HepG2 (cell line): ENCODE results near the gene AUH. TPM values are rescaled to one million over a fixed set of nuclear protein-coding genes. Genes with fewer than 3 reads are reported as not detected.
A peak's percentile ranks its signal among the peaks of the same experiment; 100 is the strongest.

Source experiments
- ATAC-seq: fragments of 200-7000 bp; cut with Tn5 transposase; 3 replicates; pipeline ENCODE4 v1.9.1; 2020; ENCODE audit warnings: mild to moderate bottlenecking, moderate library complexity
- BruUV-seq: library from RNA; stranded (reverse); fragments of 400-500 nt; replicated peaks from 2 replicates; lab custom pipeline; 2021; lab: Mats Ljungman, UMichigan
- CTCF ChIA-PET: fragments of 300-600 bp; formaldehyde crosslinking; extraction: SDS; loops from one replicate; lab custom pipeline; 2021; ENCODE audit warnings: low total read pairs, inconsistent platforms, low intra/inter-chr PET ratio; lab: Yijun Ruan, JAX
- POLR2A ChIA-PET: fragments of 350-600 bp; sonication (Branson Sonifier 250); formaldehyde crosslinking; loops from one replicate; lab custom pipeline; 2020; ENCODE audit warnings: antibody characterized with exemption, inconsistent platforms; lab: Yijun Ruan, JAX
- DNase-seq: peaks from one replicate; pipeline ENCODE4 v3.0.0-alpha.2; 2015; ENCODE audit warnings: low spot score
- FAIRE-seq: peaks from 3 replicates; lab custom pipeline; 2011; peaks lifted over from hg19 to GRCh38; lab: Jason Lieb, UNC
- H2AFZ ChIP-seq: one replicate; pipeline ENCODE4 v1.6.1; 2011; ENCODE audit warnings: low read length, inconsistent platforms
- H3K27ac ChIP-seq: fragments of 300-600 bp; 3 replicates; pipeline ENCODE4 v1.8.0; 2011; ENCODE audit warnings: mixed run types, mild to moderate bottlenecking, mixed read lengths, low read length, inconsistent platforms; ENCODE audit not compliant: insufficient read depth; ENCODE audit errors: extremely low read length
- H3K27me3 ChIP-seq, 2 experiments: fragments of 200-600 bp in 1 of 2; 2 replicates in 1 of 2; 3 replicates in 1 of 2; pipeline versions ENCODE4 v1.6.0 to v1.8.0; 2011; ENCODE audit warnings: low read length in 2 of 2, mild to moderate bottlenecking in 2 of 2, moderate library complexity in 2 of 2, inconsistent platforms in 1 of 2; ENCODE audit not compliant: insufficient read depth in 2 of 2, control insufficient read depth in 1 of 2
- H3K36me3 ChIP-seq, 2 experiments: fragments of 200-600 bp in 1 of 2; replicated peaks in 1 of 2; 2 replicates in 1 of 2; 3 replicates in 1 of 2; pipeline versions ENCODE4 v1.5.1 to v1.8.0; 2011; ENCODE audit warnings: low read length in 2 of 2, inconsistent platforms in 1 of 2; ENCODE audit not compliant: insufficient read depth in 2 of 2, control insufficient read depth in 1 of 2
- H3K4me1 ChIP-seq: 2 replicates; pipeline ENCODE4 v1.5.1; 2012; ENCODE audit warnings: low read length, inconsistent platforms; ENCODE audit not compliant: insufficient read depth
- H3K4me2 ChIP-seq: 2 replicates; pipeline ENCODE4 v1.6.0; 2011; ENCODE audit warnings: low read depth, low read length, inconsistent platforms
- H3K4me3 ChIP-seq, 3 experiments: fragments of 200-600 bp in 1 of 3; sonication (generic), shearing (Covaris generic) in 1 of 3; replicated peaks in 1 of 3; 2 replicates each; pipeline ENCODE4 v1.5.1; 2011 to 2016; ENCODE audit warnings: low read length in 3 of 3, inconsistent platforms in 2 of 3, low read depth in 2 of 3, mild to moderate bottlenecking in 2 of 3, control low read depth in 1 of 3, mixed read lengths in 1 of 3; ENCODE audit not compliant: insufficient read depth in 1 of 3
- H3K79me2 ChIP-seq: one replicate; pipeline ENCODE4 v1.6.1; 2011; ENCODE audit warnings: low read length, inconsistent platforms; ENCODE audit not compliant: insufficient read depth
- H3K9ac ChIP-seq: 2 replicates; pipeline ENCODE4 v1.6.0; 2011; ENCODE audit warnings: mild to moderate bottlenecking, low read depth, low read length, inconsistent platforms; ENCODE audit not compliant: insufficient read depth
- H3K9me3 ChIP-seq: 2 replicates; pipeline ENCODE4 v1.5.1; 2012; ENCODE audit warnings: mild to moderate bottlenecking, low read length
- H4K20me1 ChIP-seq: 2 replicates; pipeline ENCODE4 v1.6.0; 2011; ENCODE audit warnings: inconsistent platforms, mild to moderate bottlenecking, low read length, moderate library complexity; ENCODE audit not compliant: insufficient read depth
- ATF7 ChIP-seq, 2 experiments: fragments of 450-650 bp in 1 of 2; sonication (generic) in 1 of 2; formaldehyde crosslinking in 1 of 2; IDR thresholded peaks; 2 replicates each; pipeline versions ENCODE4 v1.4.0 to v1.6.1; 2016 to 2020; ENCODE audit warnings: antibody characterized with exemption in 1 of 2, mild to moderate bottlenecking in 1 of 2, missing genetic modification reagents in 1 of 2
- CREB1 ChIP-seq, 2 experiments: fragments of 450-650 bp in 1 of 2; IDR thresholded peaks; 2 replicates each; pipeline ENCODE4 v1.6.1; 2016 to 2017; ENCODE audit warnings: control low read depth in 1 of 2, mild to moderate bottlenecking in 1 of 2, missing compliant biosample characterization in 1 of 2, missing genetic modification characterization in 1 of 2
- SMAD9 ChIP-seq: sonication (generic); formaldehyde crosslinking; IDR thresholded peaks from 2 replicates; pipeline ENCODE4 v1.5.1; 2020; ENCODE audit warnings: mild to moderate bottlenecking, missing genetic modification reagents
- TARDBP ChIP-seq: sonication (generic); formaldehyde crosslinking; IDR thresholded peaks from 2 replicates; pipeline ENCODE4 v1.8.0; 2022; ENCODE audit warnings: mild to moderate bottlenecking, missing genetic modification reagents
- ZBTB34 ChIP-seq: sonication (generic); formaldehyde crosslinking; IDR thresholded peaks from 2 replicates; pipeline ENCODE4 v1.8.0; 2022; ENCODE audit warnings: mild to moderate bottlenecking, missing genetic modification reagents
- ZNF564 ChIP-seq: sonication (generic); formaldehyde crosslinking; IDR thresholded peaks from 2 replicates; pipeline ENCODE4 v1.8.1; 2023; ENCODE audit warnings: mild to moderate bottlenecking, missing genetic modification reagents
- ZNF619 ChIP-seq: sonication (generic); formaldehyde crosslinking; IDR thresholded peaks from 2 replicates; pipeline ENCODE4 v1.4.0; 2020; ENCODE audit warnings: mild to moderate bottlenecking, missing genetic modification reagents
- ZNF687 ChIP-seq: sonication (generic); formaldehyde crosslinking; IDR thresholded peaks from 2 replicates; pipeline ENCODE4 v1.5.1; 2020; ENCODE audit warnings: mild to moderate bottlenecking, missing genetic modification reagents, moderate library complexity
- ZNF691 ChIP-seq: sonication (generic); formaldehyde crosslinking; IDR thresholded peaks from 2 replicates; pipeline ENCODE4 v1.4.0; 2020; ENCODE audit warnings: missing genetic modification reagents, low read depth, mild to moderate bottlenecking, borderline replicate concordance
- ZNF703 ChIP-seq: sonication (generic); formaldehyde crosslinking; IDR thresholded peaks from 2 replicates; pipeline ENCODE4 v1.5.1; 2020; ENCODE audit warnings: missing genetic modification reagents, mild to moderate bottlenecking, moderate library complexity, borderline replicate concordance
- WGBS: methylation state at CpG from one replicate; pipeline ENCODE4 v1.1.6; 2017; ENCODE audit warnings: low lambda C conversion rate; 5-methylcytosine and 5-hydroxymethylcytosine counted together
- in situ Hi-C: cut with HindIII; loops from 2 replicates; pipeline ENCODE4 v1.10.0; 2017; ENCODE audit warnings: low pct_unique_long_range_greater_than_20kb; ENCODE audit not compliant: extremely low pct_ligation_motif_present
- intact Hi-C: fragments of 100-400 bp; cut with micrococcal nuclease; formaldehyde crosslinking; loops from one replicate; pipeline ENCODE4 v1.10.0; 2022; ENCODE audit not compliant: unreplicated experiment
- polyA plus RNA-seq, 8 experiments: library from polyadenylated mRNA; depleted of rRNA in 3 of 8; stranded (reverse) in 7 of 8; unstranded in 1 of 8; fragments of >200 nt; fragmentation: Illumina TruSeq in 4 of 8; extraction: Trizol in 4 of 8; gene quantifications; 2 replicates each; pipeline versions ENCODE4 v1.2.1 to v1.2.3, GENCODE V29; 2011 to 2016; ENCODE audit warnings: low read depth in 4 of 8, missing spikeins in 1 of 8, mixed read lengths in 1 of 8; ENCODE audit not compliant: insufficient read depth in 1 of 8
- total RNA-seq, 5 experiments: library from RNA; depleted of rRNA; stranded (reverse); fragments of >200 nt; fragmentation: Illumina TruSeq; extraction: Trizol; gene quantifications; 2 replicates each; pipeline ENCODE4 v1.2.3, GENCODE V29; 2016; ENCODE audit warnings: low read depth in 1 of 5

The AUH gene
- total and polyA plus RNA-seq, 2 of the 13 experiments (the other 11 are each of a cell fraction or from before 2014, with no cell fraction given) = 25.8 to 31.9 TPM

- no peak overlapping the region for H2AFZ ChIP-seq
- WGBS = 95% methylated on average over 2 of the region's 2 CpGs
- no peaks in the 10 kb centered on the region for H3K79me2 ChIP-seq
- FAIRE-seq = no peak
- no peaks in the 10 kb centered on the region for H4K20me1 ChIP-seq
- H3K4me3 ChIP-seq = no peak overlapping the region
- in situ Hi-C loops = no loop called here
- H3K4me1 ChIP-seq = 0 out of 2 replicates have a peak, but pooled peaks cover 5% of the 10 kb centered on the region
- no peak overlapping the region for H3K27ac ChIP-seq
- no peaks in the 10 kb centered on the region for H3K27me3 ChIP-seq
- TF ChIP-seq ATF7 (IDR thresholded peaks at IDR 0.05) (peak; percentile 53), ATF7 (CRISPR knock-in tag; IDR thresholded peaks at IDR 0.05) (no peak), ZNF691 (CRISPR knock-in tag) (no peak), CREB1 (IDR thresholded peaks at IDR 0.05) (peak; percentile 56), CREB1 (CRISPR knock-in tag; IDR thresholded peaks at IDR 0.05) (no peak)
- intact Hi-C loops = no loop called here
- ChIA-PET CTCF (no interaction called here), POLR2A (no interaction called here)
- no peak for ATAC-seq
- H3K9ac ChIP-seq = no peak overlapping the region
- H3K36me3 ChIP-seq = no peaks in the 10 kb centered on the region; a peak in 1 of 5 replicates
- no peak overlapping the region for H3K4me2 ChIP-seq
- BruUV-seq = no TSS peak
- DNase-seq = peak; percentile 6
- H3K9me3 ChIP-seq = no peaks in the 10 kb centered on the region
Observed at GRCh38 chr9:91273853-91274552, 87.7 kb downstream of the AUH start.

GRCh38 chr9:91271156-91271555 lies 90.6 kb downstream of the AUH start:
- no peak overlapping the region for H3K4me2 ChIP-seq
- no peak overlapping the region for H3K27ac ChIP-seq
- no peak for FAIRE-seq
- no peaks in the 10 kb centered on the region for H3K27me3 ChIP-seq
- in situ Hi-C loops = no loop called here
- H3K4me3 ChIP-seq = no peak overlapping the region
- BruUV-seq = no TSS peak
- ATAC-seq = no peak
- ChIA-PET POLR2A (no interaction called here), CTCF (no interaction called here)
- no peaks in the 10 kb centered on the region for H3K79me2 ChIP-seq
- 0 out of 2 replicates have a peak, but pooled peaks cover 5% of the 10 kb centered on the region for H3K4me1 ChIP-seq
- H2AFZ ChIP-seq = no peak overlapping the region
- no peaks in the 10 kb centered on the region for H3K9me3 ChIP-seq
- H3K9ac ChIP-seq = no peak overlapping the region
- H4K20me1 ChIP-seq = no peaks in the 10 kb centered on the region
- 99% methylated on average over 2 of the region's 2 CpGs for WGBS
- intact Hi-C loops = no loop called here
- peaks cover 0 to 2% of the 10 kb centered on the region in 2 experiments; a peak in 2 of 5 replicates for H3K36me3 ChIP-seq
- no peak for DNase-seq
- no peak for TF ChIP-seq ZBTB34
- no peak for TF ChIP-seq ZNF564 (CRISPR knock-in tag)
- TF ChIP-seq TARDBP = no peak
- TF ChIP-seq ZNF703 (CRISPR knock-in tag) = no peak
- TF ChIP-seq ZNF619 (CRISPR knock-in tag) = no peak
- no peak for TF ChIP-seq SMAD9 (CRISPR knock-in tag)
- no peak for TF ChIP-seq ZNF687
